ENCODE results near the gene C10orf90. TPM values are rescaled to one million over a fixed set of nuclear protein-coding genes. Genes with fewer than 3 reads are reported as not detected.

Gene C10orf90
- total RNA-seq, 1 experiment from 2014 or later, result 0.59 TPM

GRCh38 chr10:126712681-126713080 is 42.2 kb upstream of the C10orf90 start:
- H4K20me1 ChIP-seq (ENCODE audit: insufficient read depth), result no peaks in the 10 kb centered on the region
- no peak overlapping the region for H3K4me2 ChIP-seq
- H3K27ac ChIP-seq, result no peak overlapping the region
- H2AFZ ChIP-seq, result no peak overlapping the region
- DNase-seq, result no peak
- no TSS peak for BruUV-seq (replicated peaks)
- H3K4me1 ChIP-seq (replicated peaks; ENCODE audit: insufficient read depth), result no peaks in the 10 kb centered on the region
- TF ChIP-seq EZH2 (IDR thresholded peaks at IDR 0.05; ENCODE audit: low read depth) (no peak), CTCF (conservative IDR thresholded peaks at IDR 0.05) (no peak)
- no peaks in the 10 kb centered on the region for H3K9me3 ChIP-seq (ENCODE audit: insufficient read depth, low read depth)
- ChIA-PET CTCF (no interaction called here), POLR2A (ENCODE audit: unreplicated experiment) (no interaction called here)
- H3K9me2 ChIP-seq (ENCODE audit: insufficient read depth), result no peaks in the 10 kb centered on the region
- intact Hi-C loops (cut with micrococcal nuclease; ENCODE audit: unreplicated experiment), result no loop called here
- H3K27me3 ChIP-seq (ENCODE audit: insufficient read depth, low read depth), result peaks cover 30% of the 10 kb centered on the region; the same call in 1 of the 2 replicates
- H3K79me2 ChIP-seq (ENCODE audit: low read depth), result no peaks in the 10 kb centered on the region
- no peaks in the 10 kb centered on the region for H3K36me3 ChIP-seq (ENCODE audit: low read depth)
- no peaks in the 10 kb centered on the region for H3F3A ChIP-seq (ENCODE audit: insufficient read depth, low read depth)
- no peak overlapping the region for H3K4me3 ChIP-seq

DNA sequence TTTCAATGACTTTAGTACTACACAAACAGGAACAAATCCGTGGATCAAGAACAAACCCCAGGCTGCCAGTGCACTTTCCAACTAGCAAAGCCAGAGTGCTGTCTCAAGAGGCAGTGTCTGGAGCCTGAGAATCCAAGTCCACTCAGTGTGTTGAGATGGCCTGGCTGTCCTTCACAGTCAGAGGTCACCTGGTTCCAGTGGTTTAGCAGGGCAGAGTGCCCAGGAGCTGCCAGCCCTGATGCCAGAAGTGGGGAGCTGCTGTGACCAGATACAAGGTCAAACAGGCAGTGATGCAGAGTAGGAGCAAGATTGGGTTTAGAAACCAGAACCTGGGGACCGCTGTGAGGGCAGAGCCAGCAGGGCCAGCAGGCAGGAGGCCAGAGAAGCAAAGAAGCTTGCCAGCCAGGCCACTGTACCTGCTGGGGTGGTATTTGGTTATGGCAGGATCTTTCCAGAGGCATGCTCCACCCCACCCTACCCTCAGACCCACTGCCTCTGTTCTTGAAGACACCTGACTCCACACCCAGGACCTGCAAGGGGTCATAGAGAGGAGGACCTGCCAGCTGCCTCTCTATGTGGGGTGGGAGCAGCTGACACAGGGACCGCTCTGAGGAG is 35.6 kb upstream of the C10orf90 start:
- H3K27ac ChIP-seq, result no peak overlapping the region
- POLR2A ChIA-PET (ENCODE audit: unreplicated experiment), result interaction anchor here (0.7 kb wide), 1 partner anchor 21 kb away, joined by 4 read pairs; no protein-coding TSS in a partner anchor
- TF ChIP-seq CTCF (conservative IDR thresholded peaks at IDR 0.05) (no peak), EZH2 (IDR thresholded peaks at IDR 0.05; ENCODE audit: low read depth) (no peak)
- no peaks in the 10 kb centered on the region for H3K9me3 ChIP-seq (ENCODE audit: insufficient read depth, low read depth)
- H3K4me2 ChIP-seq, result no peak overlapping the region
- intact Hi-C loops (cut with micrococcal nuclease; ENCODE audit: unreplicated experiment), result no loop called here
- no peaks in the 10 kb centered on the region for H3K79me2 ChIP-seq (ENCODE audit: low read depth)
- H3K4me1 ChIP-seq (replicated peaks; ENCODE audit: insufficient read depth), result no peaks in the 10 kb centered on the region
- H2AFZ ChIP-seq, result no peak overlapping the region
- no peak for DNase-seq
- H4K20me1 ChIP-seq (ENCODE audit: insufficient read depth), result no peaks in the 10 kb centered on the region
- H3K9me2 ChIP-seq (ENCODE audit: insufficient read depth), result no peaks in the 10 kb centered on the region
- H3K27me3 ChIP-seq (ENCODE audit: insufficient read depth, low read depth), result no peaks in the 10 kb centered on the region
- H3K4me3 ChIP-seq, result no peak overlapping the region
- CTCF ChIA-PET, result no interaction called here
- H3K36me3 ChIP-seq (ENCODE audit: low read depth), result no peaks in the 10 kb centered on the region
- BruUV-seq (replicated peaks), result no TSS peak
- H3F3A ChIP-seq (ENCODE audit: insufficient read depth, low read depth), result no peaks in the 10 kb centered on the region

GRCh38 chr10:126705131-126705530 is 34.6 kb upstream of the C10orf90 start:
- H3K27ac ChIP-seq, result no peak overlapping the region
- H3K4me3 ChIP-seq, result no peak overlapping the region
- no peaks in the 10 kb centered on the region for H3K9me2 ChIP-seq (ENCODE audit: insufficient read depth)
- ChIA-PET CTCF (no interaction called here), POLR2A (ENCODE audit: unreplicated experiment) (no interaction called here)
- H3K36me3 ChIP-seq (ENCODE audit: low read depth), result no peaks in the 10 kb centered on the region
- H3K9me3 ChIP-seq (ENCODE audit: insufficient read depth, low read depth), result no peaks in the 10 kb centered on the region
- no peak for DNase-seq
- H3K4me1 ChIP-seq (replicated peaks; ENCODE audit: insufficient read depth), result no peaks in the 10 kb centered on the region
- no peak overlapping the region for H3K4me2 ChIP-seq
- H3K27me3 ChIP-seq (ENCODE audit: insufficient read depth, low read depth), result no peaks in the 10 kb centered on the region
- intact Hi-C loops (cut with micrococcal nuclease; ENCODE audit: unreplicated experiment), result no loop called here
- H2AFZ ChIP-seq, result no peak overlapping the region
- H4K20me1 ChIP-seq (ENCODE audit: insufficient read depth), result no peaks in the 10 kb centered on the region
- no peaks in the 10 kb centered on the region for H3F3A ChIP-seq (ENCODE audit: insufficient read depth, low read depth)
- no peaks in the 10 kb centered on the region for H3K79me2 ChIP-seq (ENCODE audit: low read depth)
- no peak for TF ChIP-seq EZH2 (IDR thresholded peaks at IDR 0.05; ENCODE audit: low read depth)
- TF ChIP-seq CTCF (conservative IDR thresholded peaks at IDR 0.05), result no peak
- BruUV-seq (replicated peaks), result no TSS peak

Data from PC-9 (cell line).